ENCODE data around the gene ITGA8.

The ITGA8 gene

DNA sequence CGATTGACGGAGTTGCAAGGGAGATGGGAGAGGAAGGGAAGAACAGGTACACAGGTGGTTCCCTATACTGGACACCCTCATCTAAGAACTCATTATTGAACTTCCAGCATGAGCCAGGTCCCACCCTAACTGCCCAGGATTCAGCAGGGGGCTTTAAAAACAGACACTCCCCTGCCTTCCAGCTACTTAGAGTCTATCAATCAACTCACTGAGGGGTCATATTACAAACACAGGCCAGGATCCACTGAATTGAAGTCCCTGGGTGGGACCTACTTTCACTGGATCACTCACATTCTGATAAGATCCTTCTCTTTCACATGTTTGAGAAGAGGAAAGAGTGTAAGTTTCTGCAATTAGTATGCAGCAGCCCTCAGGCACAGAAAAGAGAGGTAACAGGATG is 92.8 kb downstream of the ITGA8 start:
- TF ChIP-seq, protein P1, sequence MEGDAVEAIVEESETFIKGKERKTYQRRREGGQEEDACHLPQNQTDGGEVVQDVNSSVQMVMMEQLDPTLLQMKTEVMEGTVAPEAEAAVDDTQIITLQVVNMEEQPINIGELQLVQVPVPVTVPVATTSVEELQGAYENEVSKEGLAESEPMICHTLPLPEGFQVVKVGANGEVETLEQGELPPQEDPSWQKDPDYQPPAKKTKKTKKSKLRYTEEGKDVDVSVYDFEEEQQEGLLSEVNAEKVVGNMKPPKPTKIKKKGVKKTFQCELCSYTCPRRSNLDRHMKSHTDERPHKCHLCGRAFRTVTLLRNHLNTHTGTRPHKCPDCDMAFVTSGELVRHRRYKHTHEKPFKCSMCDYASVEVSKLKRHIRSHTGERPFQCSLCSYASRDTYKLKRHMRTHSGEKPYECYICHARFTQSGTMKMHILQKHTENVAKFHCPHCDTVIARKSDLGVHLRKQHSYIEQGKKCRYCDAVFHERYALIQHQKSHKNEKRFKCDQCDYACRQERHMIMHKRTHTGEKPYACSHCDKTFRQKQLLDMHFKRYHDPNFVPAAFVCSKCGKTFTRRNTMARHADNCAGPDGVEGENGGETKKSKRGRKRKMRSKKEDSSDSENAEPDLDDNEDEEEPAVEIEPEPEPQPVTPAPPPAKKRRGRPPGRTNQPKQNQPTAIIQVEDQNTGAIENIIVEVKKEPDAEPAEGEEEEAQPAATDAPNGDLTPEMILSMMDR (IDR thresholded peaks at IDR 0.05; ENCODE audit: low read depth, low read length, missing control alignments): no peak
- no peak for DNase-seq (ENCODE audit: low read depth)
- no peak overlapping the region for H3K4me3 ChIP-seq (ENCODE audit: low read depth, low read length)

DNA sequence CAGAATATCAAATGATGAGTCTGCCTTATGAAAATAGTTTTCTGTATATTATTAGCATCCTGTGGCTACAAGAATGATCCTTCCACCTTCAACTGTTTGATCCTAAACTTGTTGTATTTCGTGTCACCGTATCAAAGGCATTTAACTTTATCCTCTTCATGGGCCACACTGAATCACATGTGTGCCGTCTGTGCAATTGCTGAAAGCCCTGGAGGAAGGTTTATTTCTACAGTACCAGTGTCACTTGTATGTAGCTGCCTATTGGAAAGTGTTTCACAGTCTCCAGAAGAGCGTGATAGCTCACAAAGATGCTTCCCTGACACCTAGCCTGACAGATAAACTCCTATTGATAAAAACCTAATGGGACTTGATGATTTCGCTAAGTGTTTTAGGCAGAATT is 94.5 kb downstream of the ITGA8 start:
- TF ChIP-seq, protein P1 (IDR thresholded peaks at IDR 0.05; ENCODE audit: low read depth, low read length, missing control alignments): no peak
- no peak overlapping the region for H3K4me3 ChIP-seq (ENCODE audit: low read depth, low read length)
- DNase-seq (ENCODE audit: low read depth): no peak

- no peak for DNase-seq (ENCODE audit: low read depth)
- TF ChIP-seq, protein P1 (IDR thresholded peaks at IDR 0.05; ENCODE audit: low read depth, low read length, missing control alignments): no peak
- no peak overlapping the region for H3K4me3 ChIP-seq (ENCODE audit: low read depth, low read length)
These were observed 95.1 kb downstream of the ITGA8 start for GRCh38 chr10:15624401-15625196.

GRCh38 chr10:15620836-15621515 is 98.7 kb downstream of the ITGA8 start:
- TF ChIP-seq, protein P1 (IDR thresholded peaks at IDR 0.05; ENCODE audit: low read depth, low read length, missing control alignments): no peak
- H3K4me3 ChIP-seq (ENCODE audit: low read depth, low read length): no peak overlapping the region
- no peak for DNase-seq (ENCODE audit: low read depth)

DNA sequence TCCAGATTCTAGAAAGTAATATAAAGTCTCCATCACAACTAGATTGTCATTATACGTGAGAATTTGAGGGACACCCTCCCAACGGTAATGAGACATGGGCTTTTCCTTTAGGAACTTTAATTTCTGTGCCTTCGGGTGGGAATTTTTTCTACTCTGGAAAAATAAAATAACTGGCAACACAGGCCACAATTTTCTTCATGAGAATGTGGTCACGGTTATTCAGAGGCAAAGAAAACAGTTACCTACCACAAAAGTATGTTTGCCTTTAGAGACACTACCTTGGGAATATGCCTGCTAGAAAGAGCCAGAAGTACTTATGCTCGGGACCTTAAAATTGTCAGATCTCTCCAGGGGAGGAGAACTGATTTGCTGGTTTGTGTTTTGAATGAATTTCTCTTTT is 99.4 kb downstream of the ITGA8 start:
- H3K4me3 ChIP-seq (ENCODE audit: low read depth, low read length): no peak overlapping the region

DNA sequence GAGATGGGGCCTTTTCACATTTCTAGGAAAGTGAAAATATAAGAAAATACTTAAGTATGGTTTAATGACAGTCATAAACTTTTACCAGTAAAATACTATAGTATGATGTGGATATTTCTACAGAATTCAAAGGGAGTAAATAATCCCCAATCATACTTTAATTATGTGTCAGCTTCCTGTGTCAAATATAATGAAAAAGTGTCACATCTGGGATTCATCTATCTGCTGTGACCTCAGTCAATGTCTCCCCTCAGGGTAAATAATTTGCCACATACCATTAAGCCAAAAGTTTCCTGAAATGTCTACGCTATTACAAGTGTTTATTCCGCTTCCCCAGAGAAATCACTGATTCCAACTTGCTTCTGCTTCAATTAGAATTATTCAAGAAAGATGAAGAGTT is 110.5 kb downstream of the ITGA8 start:
- H3K4me3 ChIP-seq (ENCODE audit: low read depth, low read length): no peak overlapping the region
- no peak for DNase-seq (ENCODE audit: low read depth)
- TF ChIP-seq, protein P1 (IDR thresholded peaks at IDR 0.05; ENCODE audit: low read depth, low read length, missing control alignments): no peak

More for the DNA sequence above, 99.4 kb downstream of the ITGA8 start:
- DNase-seq (ENCODE audit: low read depth): no peak
- TF ChIP-seq, protein P1 (IDR thresholded peaks at IDR 0.05; ENCODE audit: low read depth, low read length, missing control alignments): no peak

Data from GM12864 (cell line).